ENCODE measurements around the gene LYZ.

LYZ gene

DNA sequence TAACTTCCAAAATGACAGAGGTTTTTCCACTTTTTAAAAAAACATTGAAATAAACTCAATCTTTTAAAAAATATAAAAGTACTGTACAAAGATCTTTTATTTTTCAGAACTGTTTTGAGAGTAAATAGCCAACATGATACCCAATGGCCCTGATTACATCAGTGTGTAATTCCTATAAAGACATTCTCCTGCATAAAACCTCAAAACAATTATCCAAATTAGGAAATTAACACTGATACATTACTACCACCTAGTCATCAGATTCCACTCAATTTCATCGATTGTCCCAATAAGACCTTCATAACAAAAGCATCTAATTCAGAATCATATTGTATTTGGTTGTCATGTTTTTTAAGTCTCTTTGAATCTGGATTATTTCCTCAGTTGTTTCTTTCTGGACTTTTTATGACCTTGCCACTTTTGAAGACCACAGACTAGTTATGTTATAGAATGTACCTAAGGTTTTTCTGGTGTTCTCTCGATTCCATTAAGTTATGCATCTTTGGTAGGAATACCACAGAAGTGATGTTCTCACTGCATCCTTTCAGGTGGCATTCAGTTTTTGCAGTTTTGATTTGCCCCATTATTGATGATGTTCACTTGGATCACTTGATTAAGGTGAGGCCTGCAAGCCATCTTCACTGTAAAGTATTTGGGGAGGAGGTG lies 7.3 kb downstream of the LYZ start:
- no peak for DNase-seq (ENCODE audit: low read depth)
- TF ChIP-seq, protein P1, sequence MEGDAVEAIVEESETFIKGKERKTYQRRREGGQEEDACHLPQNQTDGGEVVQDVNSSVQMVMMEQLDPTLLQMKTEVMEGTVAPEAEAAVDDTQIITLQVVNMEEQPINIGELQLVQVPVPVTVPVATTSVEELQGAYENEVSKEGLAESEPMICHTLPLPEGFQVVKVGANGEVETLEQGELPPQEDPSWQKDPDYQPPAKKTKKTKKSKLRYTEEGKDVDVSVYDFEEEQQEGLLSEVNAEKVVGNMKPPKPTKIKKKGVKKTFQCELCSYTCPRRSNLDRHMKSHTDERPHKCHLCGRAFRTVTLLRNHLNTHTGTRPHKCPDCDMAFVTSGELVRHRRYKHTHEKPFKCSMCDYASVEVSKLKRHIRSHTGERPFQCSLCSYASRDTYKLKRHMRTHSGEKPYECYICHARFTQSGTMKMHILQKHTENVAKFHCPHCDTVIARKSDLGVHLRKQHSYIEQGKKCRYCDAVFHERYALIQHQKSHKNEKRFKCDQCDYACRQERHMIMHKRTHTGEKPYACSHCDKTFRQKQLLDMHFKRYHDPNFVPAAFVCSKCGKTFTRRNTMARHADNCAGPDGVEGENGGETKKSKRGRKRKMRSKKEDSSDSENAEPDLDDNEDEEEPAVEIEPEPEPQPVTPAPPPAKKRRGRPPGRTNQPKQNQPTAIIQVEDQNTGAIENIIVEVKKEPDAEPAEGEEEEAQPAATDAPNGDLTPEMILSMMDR (IDR thresholded peaks at IDR 0.05; ENCODE audit: control insufficient read depth, extremely low read depth, insufficient read depth), result no peak
- no peak overlapping the region for H3K4me3 ChIP-seq (ENCODE audit: low read depth, low read length)

DNA sequence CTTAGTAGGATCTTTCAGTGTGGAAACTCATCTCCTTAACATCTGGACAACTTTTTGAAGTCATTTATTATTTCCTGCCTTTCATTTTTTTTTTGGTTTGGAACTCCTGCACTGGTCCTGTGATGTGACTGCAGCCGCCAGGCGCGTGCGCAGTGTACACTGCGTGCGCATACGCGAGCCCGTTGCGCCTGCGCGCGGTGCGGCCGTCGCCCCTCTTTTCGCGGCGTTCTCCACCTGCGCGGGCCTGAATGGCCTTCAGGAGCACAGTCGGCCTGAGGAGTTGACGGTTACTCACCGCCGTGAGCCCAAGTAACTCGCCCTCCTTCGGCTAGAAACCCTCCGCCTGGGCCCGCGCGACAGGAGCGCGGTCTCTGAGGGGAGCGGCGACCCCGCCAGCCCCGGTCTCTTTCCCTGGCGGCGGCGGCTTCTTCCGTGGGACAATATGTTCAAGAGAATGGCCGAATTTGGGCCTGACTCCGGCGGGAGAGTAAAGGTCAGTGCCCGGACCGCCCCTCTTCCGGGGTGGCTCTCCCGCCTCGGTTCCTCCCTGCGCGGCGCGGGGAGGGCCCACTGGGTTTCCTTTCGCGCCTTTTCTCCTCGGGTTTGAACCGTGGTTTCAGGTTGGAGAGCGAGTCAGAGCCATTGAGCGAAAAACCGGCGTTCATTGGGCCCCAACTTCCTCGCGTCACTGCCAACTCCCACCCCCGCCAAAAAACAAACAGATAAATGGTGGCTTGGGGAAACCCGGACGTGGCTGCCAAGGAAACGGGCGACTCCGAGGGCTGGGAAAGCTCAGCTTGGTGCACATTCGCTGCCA lies 11.6 kb downstream of the LYZ start, which contains the start of gene YEATS4:
YEATS4 (plus strand) TSS at position 213 of the 817 bp plus-strand sequence; CDS start at position 443, 230 bp downstream.
- TF ChIP-seq, protein P1 (IDR thresholded peaks at IDR 0.05; ENCODE audit: control insufficient read depth, extremely low read depth, insufficient read depth), result no peak
- H3K4me3 ChIP-seq (ENCODE audit: low read depth, low read length), result peak within 1 kb of the TSS; percentile 72
- peak; percentile 94 for DNase-seq (ENCODE audit: low read depth)

DNA sequence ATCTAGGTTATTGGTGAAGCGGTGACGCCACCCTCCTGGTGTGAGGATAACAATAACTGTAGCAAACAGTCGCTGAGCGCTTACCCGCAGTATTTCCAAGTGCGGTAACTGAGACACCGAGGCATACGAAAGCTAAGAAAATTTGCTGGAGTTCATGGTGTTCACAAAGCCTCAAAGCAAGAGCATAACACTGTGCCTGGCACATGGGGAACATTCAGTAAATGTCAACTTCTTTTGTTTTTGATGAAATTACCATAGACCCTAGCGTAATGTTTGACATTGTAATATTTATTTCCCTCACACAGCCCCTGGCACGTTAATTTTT lies 12.1 kb downstream of the LYZ start:
- DNase-seq (ENCODE audit: low read depth), result no peak
- TF ChIP-seq, protein P1 (IDR thresholded peaks at IDR 0.05; ENCODE audit: control insufficient read depth, extremely low read depth, insufficient read depth), result no peak
- H3K4me3 ChIP-seq (ENCODE audit: low read depth, low read length), result peak overlapping the region; percentile 72

DNA sequence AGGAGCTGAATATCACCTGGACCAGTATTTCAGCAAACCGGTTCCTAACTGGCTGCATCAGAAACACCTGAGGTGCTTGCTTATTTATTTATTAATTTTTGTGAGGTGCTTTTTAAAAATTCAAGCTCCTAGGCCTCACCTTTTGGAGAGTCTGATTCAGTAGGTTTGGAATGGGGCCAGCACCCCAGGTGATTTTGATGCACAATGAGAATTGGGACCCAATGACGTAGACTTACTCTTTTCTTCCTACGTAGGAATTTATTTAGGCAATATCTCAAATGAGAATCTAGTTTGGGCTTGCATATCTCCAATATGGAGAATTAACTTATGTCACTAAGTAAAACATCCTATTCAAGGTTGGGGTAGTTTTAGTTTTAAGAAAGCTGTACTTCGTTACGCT lies 18.6 kb downstream of the LYZ start:
- DNase-seq (ENCODE audit: low read depth), result no peak
- TF ChIP-seq, protein P1 (IDR thresholded peaks at IDR 0.05; ENCODE audit: control insufficient read depth, extremely low read depth, insufficient read depth), result no peak
- H3K4me3 ChIP-seq (ENCODE audit: low read depth, low read length), result no peak overlapping the region

DNA sequence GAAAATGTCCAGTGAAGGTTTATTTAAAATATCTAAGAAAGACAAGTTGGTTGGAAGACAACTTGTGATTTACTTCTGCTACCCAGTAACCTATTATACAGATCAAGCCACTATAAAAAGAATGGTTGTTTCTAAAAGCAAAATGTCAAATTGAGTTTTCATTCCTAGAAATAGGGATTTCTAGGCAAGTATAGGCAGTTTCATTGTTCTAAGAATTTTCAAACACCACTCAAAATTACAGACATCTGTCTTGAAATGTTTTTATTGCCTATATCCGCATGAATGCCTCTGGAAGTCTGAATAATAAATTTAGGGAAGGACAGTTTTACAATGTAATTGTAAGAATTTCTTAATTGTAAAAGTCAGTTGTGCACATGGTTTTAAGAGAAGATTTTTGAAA lies 20.0 kb downstream of the LYZ start:
- TF ChIP-seq, protein P1 (IDR thresholded peaks at IDR 0.05; ENCODE audit: control insufficient read depth, extremely low read depth, insufficient read depth), result no peak
- DNase-seq (ENCODE audit: low read depth), result no peak
- H3K4me3 ChIP-seq (ENCODE audit: low read depth, low read length), result no peak overlapping the region

DNA sequence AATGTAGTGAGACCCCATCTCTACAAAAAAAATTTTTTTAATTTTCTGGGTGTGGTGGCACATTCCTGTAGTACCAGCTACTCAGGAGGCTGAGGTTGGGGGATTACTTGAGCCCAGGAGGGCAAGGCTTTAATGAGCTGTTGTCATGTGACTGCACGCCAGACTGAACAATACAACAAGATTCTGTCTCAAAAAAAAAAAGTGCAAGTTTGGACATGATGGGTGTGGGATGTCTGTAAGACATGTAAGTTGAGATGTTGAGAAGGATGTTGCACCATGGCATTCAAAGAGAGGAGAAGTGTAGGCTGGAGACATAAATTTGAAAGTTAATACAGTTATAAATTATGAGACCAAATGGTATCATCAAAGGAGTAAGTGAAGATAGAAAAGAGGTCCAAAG lies 34.9 kb downstream of the LYZ start:
- no peak for DNase-seq (ENCODE audit: low read depth)
- H3K4me3 ChIP-seq (ENCODE audit: low read depth, low read length), result no peak overlapping the region
- TF ChIP-seq, protein P1 (IDR thresholded peaks at IDR 0.05; ENCODE audit: control insufficient read depth, extremely low read depth, insufficient read depth), result no peak

All from LNCaP clone FGC (cell line).